DND-41 (cell line): ENCODE results near the gene WWTR1.

Source experiments
- ATAC-seq: fragments of 200-7000 bp; cut with Tn5 transposase; 3 replicates; pipeline ENCODE4 v1.9.1; 2021; ENCODE audit warnings: low read depth; ENCODE audit not compliant: insufficient read depth
- DNase-seq: peaks from one replicate; pipeline ENCODE4 v3.0.0-alpha.2; 2020
- H2AFZ ChIP-seq: 2 replicates; pipeline ENCODE4 v1.6.0; 2012; ENCODE audit warnings: low read depth, low read length
- H3K27ac ChIP-seq: 2 replicates; pipeline ENCODE4 v1.5.1; 2012; ENCODE audit warnings: low read length, inconsistent platforms
- H3K27me3 ChIP-seq: fragments of 200-600 bp; sonication (generic); 2 replicates; pipeline ENCODE4 v1.6.0; 2012; ENCODE audit warnings: low read length, mild to moderate bottlenecking, inconsistent platforms; ENCODE audit not compliant: insufficient read depth, poor library complexity
- H3K36me3 ChIP-seq: 2 replicates; pipeline ENCODE4 v1.5.1; 2012; ENCODE audit warnings: low read length, inconsistent platforms; ENCODE audit not compliant: insufficient read depth
- H3K4me1 ChIP-seq: 2 replicates; pipeline ENCODE4 v1.5.1; 2012; ENCODE audit warnings: mild to moderate bottlenecking, low read length; ENCODE audit not compliant: insufficient read depth
- H3K4me2 ChIP-seq: 2 replicates; pipeline ENCODE4 v1.6.0; 2012; ENCODE audit warnings: mild to moderate bottlenecking, moderate library complexity, low read length, inconsistent platforms; ENCODE audit not compliant: insufficient read depth
- H3K4me3 ChIP-seq, 2 experiments: fragments of 200-600 bp in 1 of 2; shearing (Covaris generic) in 1 of 2; 2 replicates each; pipeline ENCODE4 v1.5.1; 2012 to 2016; ENCODE audit warnings: inconsistent platforms in 2 of 2, low read length in 2 of 2, mild to moderate bottlenecking in 2 of 2, low read depth in 1 of 2, moderate library complexity in 1 of 2
- H3K79me2 ChIP-seq: 2 replicates; pipeline ENCODE4 v1.6.0; 2012; ENCODE audit warnings: low read length, inconsistent platforms; ENCODE audit not compliant: insufficient read depth
- H3K9ac ChIP-seq: 2 replicates; pipeline ENCODE4 v1.6.0; 2012; ENCODE audit warnings: low read depth, mild to moderate bottlenecking, inconsistent platforms, low read length, moderate library complexity
- H3K9me3 ChIP-seq: 2 replicates; pipeline ENCODE4 v1.5.1; 2012; ENCODE audit warnings: low read length, moderate library complexity, mild to moderate bottlenecking, inconsistent platforms; ENCODE audit not compliant: insufficient read depth, severe bottlenecking
- H4K20me1 ChIP-seq: 2 replicates; pipeline ENCODE4 v1.6.0; 2012; ENCODE audit warnings: low read length; ENCODE audit not compliant: insufficient read depth
- EZH2 ChIP-seq: IDR thresholded peaks from 3 replicates; pipeline ENCODE4 v1.6.1; 2012; ENCODE audit warnings: borderline replicate concordance, low read depth, mild to moderate bottlenecking, moderate library complexity, low read length, inconsistent platforms; ENCODE audit not compliant: severe bottlenecking
- TF ChIP-seq, protein P1 (sequence below): IDR thresholded peaks from 2 replicates; pipeline ENCODE4 v1.5.1; 2012; ENCODE audit warnings: borderline replicate concordance, low read length, moderate library complexity, mild to moderate bottlenecking; ENCODE audit not compliant: poor library complexity, severe bottlenecking; ENCODE audit errors: extremely low read depth

WWTR1 gene

DNA sequence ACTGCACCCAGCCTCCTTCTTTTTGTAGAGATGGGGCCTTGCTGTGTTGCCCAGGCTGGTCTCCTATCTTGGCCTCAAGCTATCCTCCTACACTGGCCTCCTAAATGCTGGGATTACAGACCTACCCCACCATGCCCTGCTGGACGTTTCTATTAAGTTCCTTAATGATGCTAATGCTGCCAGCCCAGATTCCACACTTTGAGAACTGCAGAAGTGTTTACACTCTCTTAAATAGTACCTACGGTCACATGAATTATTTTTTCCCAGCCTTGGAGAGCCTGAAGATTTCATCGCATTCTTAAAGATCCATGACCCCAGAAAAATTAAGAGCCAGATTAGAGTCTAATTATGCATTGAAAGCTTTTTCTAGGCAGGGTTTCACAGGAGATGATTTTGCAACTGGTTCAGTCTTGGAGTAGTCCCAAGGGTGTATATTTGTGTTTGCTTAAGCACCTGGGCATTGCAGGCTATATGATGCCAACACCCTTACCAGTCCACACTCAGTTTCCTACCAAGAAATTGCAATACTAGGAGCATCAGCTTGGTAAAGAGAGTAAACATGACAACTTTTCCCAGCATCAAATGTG lies 146.7 kb downstream of the WWTR1 start:
- Histone ChIP-seq H3K4me1 (no peaks in the 10 kb centered on the region), H3K4me2 (no peak overlapping the region), H3K36me3 (no peaks in the 10 kb centered on the region), H2AFZ (no peak overlapping the region), H3K9me3 (no peaks in the 10 kb centered on the region), H3K27me3 (peaks cover 3% of the 10 kb centered on the region), H4K20me1 (no peaks in the 10 kb centered on the region), H3K9ac (no peak overlapping the region), H3K79me2 (no peaks in the 10 kb centered on the region), H3K4me3 (no peak overlapping the region), H3K27ac (no peak overlapping the region)
- TF ChIP-seq, protein P1, sequence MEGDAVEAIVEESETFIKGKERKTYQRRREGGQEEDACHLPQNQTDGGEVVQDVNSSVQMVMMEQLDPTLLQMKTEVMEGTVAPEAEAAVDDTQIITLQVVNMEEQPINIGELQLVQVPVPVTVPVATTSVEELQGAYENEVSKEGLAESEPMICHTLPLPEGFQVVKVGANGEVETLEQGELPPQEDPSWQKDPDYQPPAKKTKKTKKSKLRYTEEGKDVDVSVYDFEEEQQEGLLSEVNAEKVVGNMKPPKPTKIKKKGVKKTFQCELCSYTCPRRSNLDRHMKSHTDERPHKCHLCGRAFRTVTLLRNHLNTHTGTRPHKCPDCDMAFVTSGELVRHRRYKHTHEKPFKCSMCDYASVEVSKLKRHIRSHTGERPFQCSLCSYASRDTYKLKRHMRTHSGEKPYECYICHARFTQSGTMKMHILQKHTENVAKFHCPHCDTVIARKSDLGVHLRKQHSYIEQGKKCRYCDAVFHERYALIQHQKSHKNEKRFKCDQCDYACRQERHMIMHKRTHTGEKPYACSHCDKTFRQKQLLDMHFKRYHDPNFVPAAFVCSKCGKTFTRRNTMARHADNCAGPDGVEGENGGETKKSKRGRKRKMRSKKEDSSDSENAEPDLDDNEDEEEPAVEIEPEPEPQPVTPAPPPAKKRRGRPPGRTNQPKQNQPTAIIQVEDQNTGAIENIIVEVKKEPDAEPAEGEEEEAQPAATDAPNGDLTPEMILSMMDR, result no peak
- no peak for TF ChIP-seq EZH2
- no peak for ATAC-seq
- no peak for DNase-seq

- Histone ChIP-seq H3K4me2 (no peak overlapping the region), H3K36me3 (no peaks in the 10 kb centered on the region)
- ATAC-seq, result no peak
These were observed 147.3 kb downstream of the WWTR1 start for GRCh38 chr3:149510480-149510879.

GRCh38 chr3:149509526-149509925 lies 148.3 kb downstream of the WWTR1 start:
- TF ChIP-seq EZH2, result no peak
- TF ChIP-seq, protein P1, result no peak
- no peaks in the 10 kb centered on the region for H3K79me2 ChIP-seq
- H3K4me1 ChIP-seq, result no peaks in the 10 kb centered on the region
- DNase-seq, result no peak
- ATAC-seq, result no peak
- H2AFZ ChIP-seq, result no peak overlapping the region
- no peak overlapping the region for H3K4me3 ChIP-seq
- no peaks in the 10 kb centered on the region for H3K9me3 ChIP-seq
- H3K27me3 ChIP-seq, result peaks cover 3% of the 10 kb centered on the region
- no peak overlapping the region for H3K27ac ChIP-seq
- H3K36me3 ChIP-seq, result no peaks in the 10 kb centered on the region
- H3K4me2 ChIP-seq, result no peak overlapping the region
- H3K9ac ChIP-seq, result no peak overlapping the region
- H4K20me1 ChIP-seq, result no peaks in the 10 kb centered on the region

More at GRCh38 chr3:149510480-149510879, 147.3 kb downstream of the WWTR1 start:
- TF ChIP-seq EZH2, result no peak
- TF ChIP-seq, protein P1, result no peak
- Histone ChIP-seq H3K27ac (no peak overlapping the region), H3K79me2 (no peaks in the 10 kb centered on the region), H3K4me1 (no peaks in the 10 kb centered on the region), H3K27me3 (peaks cover 3% of the 10 kb centered on the region), H3K9ac (no peak overlapping the region), H3K4me3 (no peak overlapping the region), H3K9me3 (no peaks in the 10 kb centered on the region), H2AFZ (no peak overlapping the region), H4K20me1 (no peaks in the 10 kb centered on the region)
- DNase-seq, result no peak
